ENCODE data around the gene ST6GAL1.
A peak's percentile ranks its signal among the peaks of the same experiment; 100 is the strongest.

DNA sequence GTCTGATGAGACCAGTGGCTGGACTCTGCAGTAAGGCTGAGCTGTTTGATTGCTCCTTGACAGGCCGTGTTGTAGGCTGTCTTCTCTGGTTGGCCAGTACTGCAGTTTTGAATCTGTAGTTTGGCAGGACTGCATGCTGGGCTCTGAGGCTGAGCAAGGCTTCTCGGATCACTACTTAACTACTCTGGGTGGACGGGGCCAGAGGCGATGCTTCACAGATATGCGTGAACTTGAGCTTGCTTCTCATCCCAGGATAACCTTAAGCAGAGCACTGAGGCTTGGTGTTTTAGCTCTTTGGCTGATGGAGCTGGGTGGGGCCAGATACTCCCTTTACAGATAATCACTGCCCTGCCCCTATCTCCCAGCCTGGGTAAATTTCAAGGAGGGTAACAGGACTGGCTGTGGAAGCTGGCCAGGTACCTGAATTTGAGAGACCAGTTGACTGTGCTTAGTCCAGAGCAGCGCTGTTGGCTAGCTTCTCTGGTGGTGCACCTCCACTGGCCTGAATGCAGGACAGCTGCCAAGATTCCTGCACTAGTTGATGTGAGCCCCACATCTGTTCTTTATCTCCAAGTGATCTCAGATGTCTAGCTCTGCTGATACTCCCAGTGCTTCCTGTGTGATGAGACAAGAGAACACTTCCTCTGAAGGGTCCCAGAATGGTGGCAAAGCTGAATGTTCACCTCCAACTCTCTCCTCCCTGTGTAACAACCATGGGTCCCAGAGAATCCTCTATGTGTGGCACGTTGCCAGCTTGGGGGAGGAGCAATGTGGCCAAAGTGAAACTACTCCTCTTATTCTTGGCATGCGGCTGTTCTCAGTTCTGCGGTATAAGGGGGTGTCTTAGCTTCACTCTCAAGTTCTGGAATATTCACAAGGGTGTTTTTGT is 171.1 kb downstream of the ST6GAL1 start:
- TF ChIP-seq, protein P1, sequence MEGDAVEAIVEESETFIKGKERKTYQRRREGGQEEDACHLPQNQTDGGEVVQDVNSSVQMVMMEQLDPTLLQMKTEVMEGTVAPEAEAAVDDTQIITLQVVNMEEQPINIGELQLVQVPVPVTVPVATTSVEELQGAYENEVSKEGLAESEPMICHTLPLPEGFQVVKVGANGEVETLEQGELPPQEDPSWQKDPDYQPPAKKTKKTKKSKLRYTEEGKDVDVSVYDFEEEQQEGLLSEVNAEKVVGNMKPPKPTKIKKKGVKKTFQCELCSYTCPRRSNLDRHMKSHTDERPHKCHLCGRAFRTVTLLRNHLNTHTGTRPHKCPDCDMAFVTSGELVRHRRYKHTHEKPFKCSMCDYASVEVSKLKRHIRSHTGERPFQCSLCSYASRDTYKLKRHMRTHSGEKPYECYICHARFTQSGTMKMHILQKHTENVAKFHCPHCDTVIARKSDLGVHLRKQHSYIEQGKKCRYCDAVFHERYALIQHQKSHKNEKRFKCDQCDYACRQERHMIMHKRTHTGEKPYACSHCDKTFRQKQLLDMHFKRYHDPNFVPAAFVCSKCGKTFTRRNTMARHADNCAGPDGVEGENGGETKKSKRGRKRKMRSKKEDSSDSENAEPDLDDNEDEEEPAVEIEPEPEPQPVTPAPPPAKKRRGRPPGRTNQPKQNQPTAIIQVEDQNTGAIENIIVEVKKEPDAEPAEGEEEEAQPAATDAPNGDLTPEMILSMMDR (IDR thresholded peaks at IDR 0.05) = no peak
- TF ChIP-seq POLR2A (IDR thresholded peaks at IDR 0.05) = no peak
- peak; percentile 18 to 64 (median 56) for TF ChIP-seq POLR2AphosphoS5 (IDR thresholded peaks at IDR 0.05)
